K562 (cell line): ENCODE measurements around the gene IGFALS. TPM values are rescaled to one million over a fixed set of nuclear protein-coding genes. Genes with fewer than 3 reads are reported as not detected.

Experiments
- ATF4 ChIP-seq: fragments of 450-650 bp; formaldehyde crosslinking; IDR thresholded peaks from 2 replicates; pipeline ENCODE4 v1.4.0; 2022; ENCODE audit warnings: mild to moderate bottlenecking, moderate library complexity
- BHLHE40 ChIP-seq: IDR thresholded peaks from 2 replicates; pipeline ENCODE4 v1.6.1; 2011; ENCODE audit warnings: low read length, improper control_type of control experiment
- CCAR2 ChIP-seq: fragments of 200-400 bp; formaldehyde crosslinking; IDR thresholded peaks from 2 replicates; pipeline ENCODE4 v1.6.1; 2017; ENCODE audit warnings: mild to moderate bottlenecking, low read depth, low read length
- ELK3 ChIP-seq: fragments of 450-650 bp; formaldehyde crosslinking; IDR thresholded peaks from 2 replicates; pipeline ENCODE4 v1.4.0; 2020; ENCODE audit warnings: mild to moderate bottlenecking
- FOSL1 ChIP-seq: fragments of 200-800 bp; sonication (Bioruptor generic); conservative IDR thresholded peaks from 2 replicates; pipeline ENCODE4 v1.6.1; 2016; ENCODE audit warnings: missing genetic modification characterization, missing compliant biosample characterization
- GTF2A2 ChIP-seq: IDR thresholded peaks from 2 replicates; pipeline ENCODE4 v1.6.1; 2016; ENCODE audit warnings: mild to moderate bottlenecking, missing genetic modification characterization, missing compliant biosample characterization
- IFI16 ChIP-seq: fragments of 250-450 bp; sonication (Bioruptor Pico); IDR thresholded peaks from 2 replicates; pipeline ENCODE4 v2.1.2; 2022; ENCODE audit warnings: mild to moderate bottlenecking, inconsistent platforms
- MTA1 ChIP-seq: fragments of 450-650 bp; IDR thresholded peaks from 2 replicates; pipeline ENCODE4 v1.6.1; 2017; ENCODE audit warnings: borderline replicate concordance
- REST ChIP-seq, 2 experiments: fragments of 450-650 bp; formaldehyde crosslinking in 1 of 2; IDR thresholded peaks; 2 replicates each; pipeline versions ENCODE4 v1.4.0 to v1.6.1; 2014 to 2020; ENCODE audit warnings: mild to moderate bottlenecking in 2 of 2, borderline replicate concordance in 1 of 2, low read depth in 1 of 2
- TBP ChIP-seq: optimal IDR thresholded peaks from 2 replicates; pipeline ENCODE3; 2011; ENCODE audit warnings: low read depth, low read length, improper control_type of control experiment
- ZBTB34 ChIP-seq: fragments of 250-450 bp; sonication (Bioruptor Pico); IDR thresholded peaks from 2 replicates; pipeline ENCODE4 v1.8.0; 2021; ENCODE audit warnings: mild to moderate bottlenecking, moderate library complexity
- ZNF133 ChIP-seq: fragments of 250-450 bp; sonication (Bioruptor Pico); IDR thresholded peaks from 2 replicates; pipeline ENCODE4 v1.4.0; 2020; ENCODE audit warnings: mild to moderate bottlenecking
- ZNF316 ChIP-seq: fragments of 450-650 bp; IDR thresholded peaks from 2 replicates; pipeline ENCODE4 v1.6.1; 2016
- ZSCAN29 ChIP-seq: fragments of 450-650 bp; IDR thresholded peaks from 2 replicates; pipeline ENCODE4 v1.6.1; 2017
- polyA plus RNA-seq, 8 experiments: library from polyadenylated mRNA; depleted of rRNA in 4 of 8; stranded (reverse) in 5 of 8; unstranded in 3 of 8; fragments of >200 nt; fragmentation: Nextera tagmentation in 2 of 8; fragmentation: Illumina TruSeq in 1 of 8; extraction: Ambion mirVana in 2 of 8; extraction: Trizol in 1 of 8; gene quantifications; 2 replicates each; pipeline versions ENCODE4 v1.2.1 to v1.2.3, GENCODE V29; 2011 to 2014; ENCODE audit warnings: inconsistent platforms in 1 of 8, missing spikeins in 1 of 8
- total RNA-seq, 7 experiments: library from RNA; depleted of rRNA in 6 of 7; stranded (reverse); fragments of >200 nt in 6 of 7; fragmentation: Illumina TruSeq in 2 of 7; extraction: Trizol in 2 of 7; gene quantifications; 2 replicates each; pipeline versions ENCODE4 v1.2.1 to v1.2.3, GENCODE V29; 2011 to 2021; ENCODE audit warnings: low replicate concordance in 1 of 7

IGFALS gene
- total and polyA plus RNA-seq, 9 of the 15 experiments (the other 6 are each of a cell fraction or from before 2014, with no cell fraction given): not detected

GRCh38 chr16:1832838-1833454, 39.4 kb upstream of the IGFALS start (continued):
- 0 out of 2 replicates have a peak, but pooled peaks have one; percentile 8 for TF ChIP-seq REST (IDR thresholded peaks at IDR 0.05; ENCODE audit: borderline replicate concordance)
- TF ChIP-seq REST (CRISPR knock-in tag; IDR thresholded peaks at IDR 0.05; ENCODE audit: low read depth): no peak
- TF ChIP-seq TBP: peak; percentile 57
- no peak for TF ChIP-seq GTF2A2 (tag)
- TF ChIP-seq IFI16 (CRISPR knock-in tag): no peak
- peak; percentile 44; the same call in 1 of the 2 replicates for TF ChIP-seq ATF4
- no peak for TF ChIP-seq CCAR2
- no peak for TF ChIP-seq ZBTB34 (CRISPR knock-in tag)
- peak; percentile 77; the same call in 1 of the 2 replicates for TF ChIP-seq BHLHE40
- no peak for TF ChIP-seq ELK3 (CRISPR knock-in tag)
- TF ChIP-seq ZNF133: no peak
- TF ChIP-seq ZSCAN29: no peak; the same call in 1 of the 2 replicates
- TF ChIP-seq MTA1: peak; percentile 69; the same call in 1 of the 2 replicates
- TF ChIP-seq FOSL1: peak; percentile 93
- TF ChIP-seq ZNF316: no peak
